Measurements from ENCODE around the gene SLC22A15. TPM values are rescaled to one million over a fixed set of nuclear protein-coding genes. Genes with fewer than 3 reads are reported as not detected.
"Not testable (repeated sequence)": the region's sequence is repeated elsewhere in the genome, so short reads cannot be mapped to it uniquely, and the experiment has no call there.

Gene SLC22A15
- polyA plus RNA-seq, 6 donors from 2014 or later, result 0.13 to 0.53 (median 0.25) TPM; not detected in 2

GRCh38 chr1:116020668-116021272 is 44.5 kb downstream of the SLC22A15 start:
- peak; percentile 23 to 35 for ATAC-seq (ENCODE audit: low read depth in 2 of 2)
- H3K4me3 Mint-ChIP-seq, result no peak overlapping the region

GRCh38 chr1:116024626-116025025 is 48.3 kb downstream of the SLC22A15 start:
- Mint-ChIP-seq H3K27me3 (peaks cover 0 to 3% (median 0%) of the 10 kb centered on the region in 3 donors), H3K36me3 (peaks cover 0 to 5% of the 10 kb centered on the region in 2 donors), H3K27ac (no peak overlapping the region), H3K4me1 (no peaks in the 10 kb centered on the region), H3K4me3 (no peak overlapping the region), H3K9me3 (no peaks in the 10 kb centered on the region)
- ATAC-seq (ENCODE audit: low read depth in 2 of 2), result no peak
- no peak for DNase-seq

More at GRCh38 chr1:116020668-116021272, 44.5 kb downstream of the SLC22A15 start:
- no peaks in the 10 kb centered on the region for H3K9me3 Mint-ChIP-seq
- H3K27me3 Mint-ChIP-seq, result peaks cover 0 to 8% (median 0%) of the 10 kb centered on the region in 3 donors
- H3K36me3 Mint-ChIP-seq, result no peaks in the 10 kb centered on the region
- no peak overlapping the region for H3K27ac Mint-ChIP-seq
- H3K4me1 Mint-ChIP-seq, result no peaks in the 10 kb centered on the region
- peak; percentile 22 for DNase-seq

- Mint-ChIP-seq H3K4me3 (no peak overlapping the region), H3K27ac (no peak overlapping the region), H3K27me3 (no peaks in the 10 kb centered on the region), H3K4me1 (no peaks in the 10 kb centered on the region), H3K9me3 (no peaks in the 10 kb centered on the region), H3K36me3 (peaks cover 0 to 5% of the 10 kb centered on the region in 2 donors)
- ATAC-seq (ENCODE audit: low read depth in 2 of 2) (no peak), DNase-seq (no peak)
These were observed 50.3 kb downstream of the SLC22A15 start for GRCh38 chr1:116026631-116027030.

DNA sequence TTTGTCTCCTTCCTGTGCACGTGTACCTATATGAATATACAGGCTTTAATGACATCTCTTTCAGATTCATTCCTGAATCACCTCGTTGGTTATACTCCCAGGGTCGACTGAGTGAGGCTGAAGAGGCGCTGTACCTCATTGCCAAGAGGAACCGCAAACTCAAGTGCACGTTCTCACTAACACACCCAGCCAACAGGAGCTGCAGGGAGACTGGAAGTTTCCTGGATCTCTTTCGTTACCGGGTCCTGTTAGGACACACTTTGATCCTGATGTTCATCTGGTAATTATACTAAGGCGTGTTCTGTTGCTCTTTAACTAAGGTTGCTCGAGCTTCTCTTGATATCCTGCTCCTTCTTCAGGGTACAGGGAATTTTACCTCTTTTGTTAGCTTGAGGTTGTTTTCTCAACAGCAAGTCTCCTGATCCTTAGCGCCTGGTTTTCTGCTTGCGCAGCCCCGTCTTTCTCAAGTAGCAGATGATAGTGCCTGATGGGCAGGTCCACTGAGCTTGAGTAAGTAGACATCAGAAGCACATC is 55.1 kb downstream of the SLC22A15 start:
- Mint-ChIP-seq H3K27ac (no peak overlapping the region), H3K27me3 (no peaks in the 10 kb centered on the region), H3K9me3 (no peaks in the 10 kb centered on the region), H3K4me1 (no peaks in the 10 kb centered on the region), H3K36me3 (peaks cover 0 to 8% of the 10 kb centered on the region in 2 donors), H3K4me3 (no peak overlapping the region)
- ATAC-seq (ENCODE audit: low read depth in 2 of 2) (no peak), DNase-seq (no peak)

DNA sequence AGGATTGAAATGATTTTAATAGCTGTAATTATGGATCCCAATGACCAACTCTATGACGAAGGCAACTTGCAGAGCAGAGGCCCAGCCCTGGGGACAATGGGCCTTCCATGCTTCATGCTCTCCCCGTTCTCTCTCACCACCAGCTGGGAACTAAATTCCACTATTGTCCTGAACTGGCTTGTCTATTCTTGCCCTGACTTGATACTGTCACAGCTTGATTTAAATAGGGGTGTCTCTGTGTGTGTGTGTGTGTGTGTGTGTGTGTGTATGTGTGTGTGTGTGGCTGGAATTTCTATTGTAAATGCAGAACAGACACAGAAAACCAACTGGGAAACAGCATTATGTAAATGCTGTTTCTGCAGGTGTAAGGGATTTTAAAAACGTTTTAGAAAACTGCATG is 57.0 kb downstream of the SLC22A15 start:
- no peaks in the 10 kb centered on the region for H3K9me3 Mint-ChIP-seq
- no peak for DNase-seq
- H3K4me3 Mint-ChIP-seq, result no peak overlapping the region
- no peak overlapping the region for H3K27ac Mint-ChIP-seq
- H3K36me3 Mint-ChIP-seq, result peaks cover 0 to 13% of the 10 kb centered on the region in 2 donors
- ATAC-seq (ENCODE audit: low read depth in 2 of 2), result no peak
- no peaks in the 10 kb centered on the region for H3K4me1 Mint-ChIP-seq
- no peaks in the 10 kb centered on the region for H3K27me3 Mint-ChIP-seq

- DNase-seq, result no peak
- Mint-ChIP-seq H3K4me3 (no peak overlapping the region), H3K9me3 (no peaks in the 10 kb centered on the region), H3K4me1 (no peaks in the 10 kb centered on the region), H3K27ac (no peak overlapping the region), H3K36me3 (peaks cover 8 to 15% of the 10 kb centered on the region in 2 donors), H3K27me3 (no peaks in the 10 kb centered on the region)
- no peak for ATAC-seq (ENCODE audit: low read depth in 2 of 2)
These were observed 59.9 kb downstream of the SLC22A15 start for GRCh38 chr1:116036255-116036654.

- no peaks in the 10 kb centered on the region for H3K4me1 Mint-ChIP-seq
- ATAC-seq (ENCODE audit: low read depth in 2 of 2), result no peak
- no peaks in the 10 kb centered on the region for H3K9me3 Mint-ChIP-seq
- DNase-seq, result no peak
- no peaks in the 10 kb centered on the region for H3K27me3 Mint-ChIP-seq
- no peak overlapping the region for H3K27ac Mint-ChIP-seq
- H3K36me3 Mint-ChIP-seq, result peaks cover 8 to 15% of the 10 kb centered on the region in 2 donors
- H3K4me3 Mint-ChIP-seq, result no peak overlapping the region
These were observed 62.4 kb downstream of the SLC22A15 start for GRCh38 chr1:116038679-116039078.

DNA sequence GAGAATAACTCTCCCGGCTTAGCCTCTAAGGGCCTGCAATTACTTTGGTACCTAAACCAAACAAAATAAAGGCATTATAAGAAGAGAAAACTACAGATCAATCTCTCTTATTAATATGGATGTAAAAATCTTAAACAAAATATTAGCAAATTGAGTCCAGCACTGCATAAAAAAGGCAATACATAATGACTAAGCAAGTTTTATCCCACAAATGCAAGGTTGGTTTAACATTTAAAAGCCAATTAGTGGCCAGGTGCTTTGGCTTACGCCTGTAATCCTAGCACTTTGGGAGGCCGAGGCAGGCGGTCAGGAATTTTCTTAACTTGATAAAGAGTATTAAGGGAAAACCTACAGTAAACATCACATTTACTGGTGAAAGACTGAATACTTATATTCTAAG is 67.8 kb downstream of the SLC22A15 start:
- peaks cover under 1 to 8% of the 10 kb centered on the region in 2 donors for H3K36me3 Mint-ChIP-seq
- peaks cover 0 to 6% (median 0%) of the 10 kb centered on the region in 7 donors for H3K9me3 Mint-ChIP-seq
- H3K4me1 Mint-ChIP-seq, result no peaks in the 10 kb centered on the region
- H3K27ac Mint-ChIP-seq, result no peak overlapping the region
- no peaks in the 10 kb centered on the region for H3K27me3 Mint-ChIP-seq
- ATAC-seq (ENCODE audit: low read depth in 2 of 2), result no peak
- no peak overlapping the region for H3K4me3 Mint-ChIP-seq
- DNase-seq, result no peak

- not testable (repeated sequence) for H3K36me3 Mint-ChIP-seq; ATAC-seq (ENCODE audit: low read depth in 2 of 2); H3K27ac Mint-ChIP-seq; H3K4me1 Mint-ChIP-seq; H3K4me3 Mint-ChIP-seq; H3K27me3 Mint-ChIP-seq; DNase-seq
- peaks cover 2 to 31% (median 8%) of the 10 kb centered on the region in 7 donors for H3K9me3 Mint-ChIP-seq
These were observed 70.6 kb downstream of the SLC22A15 start for GRCh38 chr1:116046933-116047332.

- H3K36me3 Mint-ChIP-seq; H3K4me3 Mint-ChIP-seq; H3K27me3 Mint-ChIP-seq; H3K4me1 Mint-ChIP-seq; H3K27ac Mint-ChIP-seq; DNase-seq; ATAC-seq (ENCODE audit: low read depth in 2 of 2): not testable (repeated sequence)
- peaks cover 4 to 35% (median 12%) of the 10 kb centered on the region in 7 donors for H3K9me3 Mint-ChIP-seq
These were observed 75.6 kb downstream of the SLC22A15 start for GRCh38 chr1:116051896-116052295.

- ATAC-seq (ENCODE audit: low read depth in 2 of 2) (no peak), DNase-seq (no peak)
- Mint-ChIP-seq H3K27me3 (peaks cover 0 to 6% (median 0%) of the 10 kb centered on the region in 3 donors), H3K27ac (no peak overlapping the region), H3K36me3 (peaks cover 0 to 5% of the 10 kb centered on the region in 2 donors), H3K4me3 (no peak overlapping the region), H3K4me1 (no peaks in the 10 kb centered on the region), H3K9me3 (peaks cover 4 to 27% (median 15%) of the 10 kb centered on the region in 7 donors)
These were observed 85.9 kb downstream of the SLC22A15 start for GRCh38 chr1:116062201-116062600.

DNA sequence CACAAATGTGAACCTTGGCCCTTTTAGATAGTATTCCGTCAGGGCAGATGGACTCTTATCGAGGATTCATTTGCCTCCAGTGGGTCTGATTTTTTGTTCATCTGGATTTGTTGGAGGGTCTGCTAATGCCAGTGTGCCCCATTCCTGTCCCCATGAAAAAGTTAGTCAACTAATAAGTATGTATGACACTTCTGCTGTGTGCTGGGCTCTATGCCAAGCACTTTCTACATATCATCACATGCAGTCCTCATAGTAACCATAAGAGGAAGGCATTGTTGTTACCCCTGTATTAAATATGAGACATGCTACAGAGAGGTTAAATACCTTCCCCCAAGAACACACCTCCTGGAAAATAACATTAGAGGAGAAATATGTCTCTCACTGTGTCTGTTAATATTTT is 88.3 kb downstream of the SLC22A15 start:
- no peak for ATAC-seq (ENCODE audit: low read depth in 2 of 2)
- H3K4me1 Mint-ChIP-seq, result no peaks in the 10 kb centered on the region
- DNase-seq, result no peak
- peaks cover 0 to 5% of the 10 kb centered on the region in 2 donors for H3K36me3 Mint-ChIP-seq
- no peak overlapping the region for H3K4me3 Mint-ChIP-seq
- H3K9me3 Mint-ChIP-seq, result peaks cover 0 to 5% (median under 1%) of the 10 kb centered on the region in 7 donors
- peaks cover 0 to 6% (median 0%) of the 10 kb centered on the region in 3 donors for H3K27me3 Mint-ChIP-seq
- H3K27ac Mint-ChIP-seq, result no peak overlapping the region

- no peak overlapping the region for H3K4me3 Mint-ChIP-seq
- no peak for ATAC-seq (ENCODE audit: low read depth in 2 of 2)
These were observed 90.7 kb downstream of the SLC22A15 start for GRCh38 chr1:116066868-116067565.

DNA sequence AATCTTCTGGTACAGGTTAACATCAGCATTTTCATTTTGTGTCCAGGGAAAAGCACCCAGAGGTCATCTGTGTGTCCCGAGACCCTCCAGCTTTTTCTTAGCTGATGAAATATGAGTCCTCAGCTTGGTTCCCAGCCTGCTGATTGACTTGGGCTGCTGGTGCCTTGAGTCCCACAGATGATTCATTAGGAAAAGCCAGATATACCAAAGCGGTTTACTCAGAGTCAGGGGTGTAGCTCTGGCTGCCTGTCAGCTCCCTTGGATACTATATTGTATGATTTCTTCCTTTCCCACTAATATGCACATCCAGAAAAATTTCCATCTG is 91.2 kb downstream of the SLC22A15 start:
- peaks cover 0 to 1% (median 0%) of the 10 kb centered on the region in 7 donors for H3K9me3 Mint-ChIP-seq
- DNase-seq (no peak), ATAC-seq (ENCODE audit: low read depth in 2 of 2) (no peak)
- H3K27ac Mint-ChIP-seq, result no peak overlapping the region
- H3K36me3 Mint-ChIP-seq, result peaks cover 0 to 5% of the 10 kb centered on the region in 2 donors
- H3K4me1 Mint-ChIP-seq, result no peaks in the 10 kb centered on the region
- H3K27me3 Mint-ChIP-seq, result peaks cover 0 to 6% (median 0%) of the 10 kb centered on the region in 3 donors
- no peak overlapping the region for H3K4me3 Mint-ChIP-seq

More at GRCh38 chr1:116066868-116067565, 90.7 kb downstream of the SLC22A15 start:
- no peak overlapping the region for H3K27ac Mint-ChIP-seq
- peaks cover 0 to 1% (median 0%) of the 10 kb centered on the region in 7 donors for H3K9me3 Mint-ChIP-seq
- H3K4me1 Mint-ChIP-seq, result no peaks in the 10 kb centered on the region
- peaks cover 0 to 5% of the 10 kb centered on the region in 2 donors for H3K36me3 Mint-ChIP-seq
- H3K27me3 Mint-ChIP-seq, result peaks cover 0 to 6% (median 0%) of the 10 kb centered on the region in 3 donors
- no peak for DNase-seq

Measured in naive B cell (primary cell).